ENCODE measurements around the gene CCDC144A.
"Not testable (repeated sequence)": the region's sequence is repeated elsewhere in the genome, so short reads cannot be mapped to it uniquely, and the experiment has no call there.

The CCDC144A gene

GRCh38 chr17:16689731-16690281, at the start of gene CCDC144A:
Gene CCDC144A, plus strand, starts transcription at chr17:16690241. Its CDS starts 160 bp downstream, at chr17:16690401.
- DNase-seq: peak; percentile 87

GRCh38 chr17:16649585-16649984, 40.5 kb upstream of the CCDC144A start:
- no peak for DNase-seq

- no peak for DNase-seq
These were observed 37.8 kb upstream of the CCDC144A start for GRCh38 chr17:16652252-16652651.

GRCh38 chr17:16652847-16653366, 37.1 kb upstream of the CCDC144A start:
- DNase-seq: no peak

GRCh38 chr17:16653367-16654041, 36.5 kb upstream of the CCDC144A start, which contains the start of gene ZNF624:
Gene ZNF624, minus strand, starts transcription at chr17:16653850.
- peak; percentile 92 for DNase-seq

- no peak for DNase-seq
These were observed 28.8 kb upstream of the CCDC144A start for GRCh38 chr17:16661217-16661616.

- DNase-seq: no peak
These were observed 27.1 kb upstream of the CCDC144A start for GRCh38 chr17:16662936-16663335.

GRCh38 chr17:16666553-16666906, 23.5 kb upstream of the CCDC144A start:
- not testable (repeated sequence) for DNase-seq

- not testable (repeated sequence) for DNase-seq
These were observed 23.0 kb upstream of the CCDC144A start for GRCh38 chr17:16666907-16667636.

GRCh38 chr17:16676676-16677268, 13.3 kb upstream of the CCDC144A start:
- DNase-seq: no peak

GRCh38 chr17:16683290-16684138, 6.5 kb upstream of the CCDC144A start:
- not testable (repeated sequence) for DNase-seq

- DNase-seq: not testable (repeated sequence)
These were observed 4.0 kb upstream of the CCDC144A start for GRCh38 chr17:16686019-16686418.

- DNase-seq: not testable (repeated sequence)
These were observed 2.9 kb upstream of the CCDC144A start for GRCh38 chr17:16687151-16687550.

- not testable (repeated sequence) for DNase-seq
These were observed 406 bp downstream of the CCDC144A start for GRCh38 chr17:16690447-16690846.

GRCh38 chr17:16697603-16698002, 7.6 kb downstream of the CCDC144A start:
- DNase-seq: not testable (repeated sequence)

GRCh38 chr17:16745492-16746203, 55.6 kb downstream of the CCDC144A start:
- not testable (repeated sequence) for DNase-seq

- not testable (repeated sequence) for DNase-seq
These were observed 56.5 kb downstream of the CCDC144A start for GRCh38 chr17:16746571-16746970.

- not testable (repeated sequence) for DNase-seq
These were observed 60.5 kb downstream of the CCDC144A start for GRCh38 chr17:16750515-16750914.

GRCh38 chr17:16751224-16751923, 61.3 kb downstream of the CCDC144A start:
- not testable (repeated sequence) for DNase-seq

- not testable (repeated sequence) for DNase-seq
These were observed 61.9 kb downstream of the CCDC144A start for GRCh38 chr17:16751924-16752287.

GRCh38 chr17:16757520-16757919, 67.5 kb downstream of the CCDC144A start:
- not testable (repeated sequence) for DNase-seq

Data from activated CD4-positive, alpha-beta T cell treated with anti-CD3 and anti-CD28 coated beads for 48 hours (primary cell).